KOPT-K1 (cell line): ENCODE results near the gene ADCK2.
A peak's percentile ranks its signal among the peaks of the same experiment; 100 is the strongest.
"Not testable (repeated sequence)": the region's sequence is repeated elsewhere in the genome, so short reads cannot be mapped to it uniquely, and the experiment has no call there.

Experiments
- H3K27ac ChIP-seq: fragments of 200-600 bp; sonication (generic); 2 replicates; pipeline ENCODE4 v1.5.1; 2016; ENCODE audit warnings: antibody characterized with exemption, mild to moderate bottlenecking, low read depth, low read length; ENCODE audit not compliant: poor library complexity, severe bottlenecking
- H3K36me3 ChIP-seq: fragments of 200-600 bp; sonication (generic); 2 replicates; pipeline ENCODE4 v1.5.1; 2017; ENCODE audit warnings: antibody characterized with exemption, mild to moderate bottlenecking, low read length, moderate library complexity; ENCODE audit not compliant: insufficient read depth
- H3K9me3 ChIP-seq: fragments of 200-600 bp; sonication (generic); 2 replicates; pipeline ENCODE4 v1.5.1; 2017; ENCODE audit warnings: antibody characterized with exemption, low read length, mild to moderate bottlenecking; ENCODE audit not compliant: insufficient read depth, poor library complexity, severe bottlenecking

Gene ADCK2

DNA sequence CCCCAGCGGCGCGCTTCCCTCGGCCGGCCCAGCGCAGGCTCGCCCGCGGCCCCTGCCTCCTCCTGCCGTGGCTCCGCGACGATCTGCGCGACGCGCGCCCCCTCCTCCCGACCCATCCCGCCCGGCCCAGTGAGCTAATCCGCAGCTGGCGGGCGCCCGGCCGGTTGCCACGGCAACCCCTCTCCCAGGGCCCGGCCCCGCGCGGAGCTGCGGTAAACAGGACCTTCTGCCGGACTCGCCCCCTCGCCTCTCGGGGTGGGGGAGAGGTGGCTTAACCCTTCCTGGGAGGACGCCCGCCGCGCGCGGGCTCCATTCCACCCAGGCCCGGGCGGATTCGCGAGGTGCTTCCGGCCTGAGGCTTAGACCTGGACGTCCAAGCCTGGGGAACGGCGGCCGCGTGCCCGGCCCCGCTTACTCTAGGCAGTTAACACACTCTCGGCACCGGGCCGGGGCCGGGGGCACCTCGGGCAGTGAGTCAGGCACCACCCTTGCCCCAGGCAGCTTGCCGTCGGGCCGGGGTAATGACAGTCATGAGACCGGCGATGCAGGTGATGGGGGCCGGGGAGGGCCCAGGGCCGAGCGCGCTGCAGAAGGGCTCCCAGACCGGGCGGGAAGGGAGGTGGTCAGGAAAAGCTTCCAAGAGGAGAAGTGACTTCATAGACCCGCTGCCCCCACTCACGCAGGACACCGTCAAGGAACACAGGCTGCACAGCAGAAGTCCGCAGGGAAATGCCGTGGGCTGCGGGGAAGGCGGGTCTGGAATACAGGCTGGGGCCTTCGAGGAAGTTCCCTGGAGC, 31.8 kb upstream of the ADCK2 start, which contains the start of gene DENND2A:
Gene DENND2A (minus strand): TSS at position 87 of the 797 bp plus-strand sequence. CDS start 38,416 bp downstream, outside the sequence.
- H3K27ac ChIP-seq: no peak within 1 kb of the TSS
- H3K9me3 ChIP-seq: no peaks in the 10 kb centered on the region
- H3K36me3 ChIP-seq: no peaks in the 10 kb centered on the region

DNA sequence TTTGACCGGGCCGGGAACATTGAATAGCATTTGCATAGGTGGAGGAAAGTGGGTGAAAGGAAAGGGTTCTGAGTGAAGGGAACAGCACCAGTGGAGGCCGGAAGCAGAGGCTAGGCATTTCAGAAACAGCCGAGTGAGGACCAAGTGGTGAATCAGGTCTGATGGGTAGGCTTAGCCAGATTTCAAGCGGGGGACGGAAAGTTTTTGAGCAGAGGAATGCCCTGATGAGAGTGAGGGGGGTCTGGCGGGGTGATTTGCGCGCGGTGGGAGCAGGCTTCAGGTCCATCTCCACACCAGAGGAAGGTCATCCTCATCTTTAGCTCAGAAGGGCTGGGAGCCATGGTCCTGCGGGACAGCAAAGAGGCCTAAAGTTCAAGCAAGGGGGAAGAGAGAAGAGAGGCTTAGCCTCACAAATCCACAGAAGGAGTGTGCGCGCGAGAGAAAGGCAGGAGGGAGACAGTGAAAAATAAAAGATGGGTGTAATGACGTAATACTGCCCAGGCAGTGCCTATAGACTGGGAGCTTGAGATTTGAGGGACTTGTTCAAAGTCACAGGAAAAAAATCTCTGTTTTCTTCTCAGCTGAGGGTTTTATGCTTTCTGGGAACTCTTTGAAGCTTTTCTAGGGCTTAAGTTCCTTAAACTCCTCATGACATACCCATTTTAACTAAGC, 31.1 kb upstream of the ADCK2 start:
- no peak overlapping the region for H3K27ac ChIP-seq
- H3K9me3 ChIP-seq: no peaks in the 10 kb centered on the region
- no peaks in the 10 kb centered on the region for H3K36me3 ChIP-seq

- no peaks in the 10 kb centered on the region for H3K36me3 ChIP-seq
- no peaks in the 10 kb centered on the region for H3K9me3 ChIP-seq
- no peak overlapping the region for H3K27ac ChIP-seq
Measured at GRCh38 chr7:140643416-140643815, 29.3 kb upstream of the ADCK2 start.

DNA sequence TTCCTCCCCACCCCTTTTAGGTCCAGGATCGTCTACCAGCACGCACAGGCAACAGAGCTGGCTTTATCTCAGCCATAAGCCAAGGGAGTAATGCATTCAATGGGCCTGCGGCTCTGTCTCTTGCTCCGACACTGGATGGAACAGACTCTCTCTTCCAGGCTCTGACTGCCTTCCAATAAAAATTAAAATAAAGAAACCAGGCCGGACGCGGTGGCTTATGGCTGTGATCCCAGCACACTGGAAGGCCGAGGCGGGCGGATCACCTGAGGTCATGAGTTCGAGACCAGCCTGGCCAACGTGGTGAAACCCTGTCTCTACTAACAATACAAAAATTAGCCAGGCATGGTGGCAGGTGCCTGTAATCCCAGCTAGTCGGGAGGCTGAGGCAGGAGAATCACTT, 28.0 kb upstream of the ADCK2 start:
- H3K9me3 ChIP-seq, H3K36me3 ChIP-seq: not testable (repeated sequence)

DNA sequence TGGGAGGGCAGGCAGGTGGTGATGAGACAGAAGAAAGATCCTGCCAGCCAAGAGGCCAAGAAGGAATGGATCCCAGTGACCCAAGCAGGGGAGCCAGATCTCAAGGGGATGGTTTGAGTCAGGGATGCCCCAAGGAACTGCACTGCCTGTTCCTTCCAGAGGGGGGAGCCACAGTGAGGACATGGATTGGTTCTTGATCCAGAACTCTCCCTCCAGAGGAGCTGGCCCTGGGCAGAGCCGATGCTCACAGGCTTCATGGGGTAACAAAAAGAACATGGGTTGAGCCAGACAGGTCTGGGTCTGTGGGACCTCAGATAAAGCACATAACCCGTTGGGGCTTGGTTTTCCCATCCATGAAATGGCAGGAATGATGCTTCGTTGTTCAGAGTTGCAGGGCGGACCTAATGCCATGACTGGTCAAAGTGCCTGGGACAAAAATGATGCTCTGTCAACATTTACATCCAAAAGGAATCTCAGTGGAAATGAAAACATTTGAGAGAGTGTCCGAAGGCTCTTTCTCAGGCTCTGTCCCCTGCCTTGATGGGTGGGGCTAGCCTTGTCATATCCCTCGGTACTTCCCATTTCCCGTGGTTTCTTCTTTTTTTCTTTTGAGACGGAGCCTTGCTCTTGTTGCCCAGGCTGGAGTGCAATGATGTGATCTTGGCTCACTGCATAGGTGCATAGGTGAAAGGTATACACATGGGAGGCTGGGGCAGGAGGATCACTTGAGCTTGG, 27.4 kb upstream of the ADCK2 start:
- H3K27ac ChIP-seq: no peak overlapping the region
- no peaks in the 10 kb centered on the region for H3K9me3 ChIP-seq
- no peaks in the 10 kb centered on the region for H3K36me3 ChIP-seq

More for the DNA sequence above, 28.0 kb upstream of the ADCK2 start:
- H3K27ac ChIP-seq: not testable (repeated sequence)

GRCh38 chr7:140646931-140647647, 25.7 kb upstream of the ADCK2 start:
- no peaks in the 10 kb centered on the region for H3K36me3 ChIP-seq
- H3K9me3 ChIP-seq: no peaks in the 10 kb centered on the region
- no peak overlapping the region for H3K27ac ChIP-seq

GRCh38 chr7:140649556-140650205, 23.1 kb upstream of the ADCK2 start:
- Histone ChIP-seq H3K9me3 (no peaks in the 10 kb centered on the region), H3K27ac (no peak overlapping the region), H3K36me3 (no peaks in the 10 kb centered on the region)

DNA sequence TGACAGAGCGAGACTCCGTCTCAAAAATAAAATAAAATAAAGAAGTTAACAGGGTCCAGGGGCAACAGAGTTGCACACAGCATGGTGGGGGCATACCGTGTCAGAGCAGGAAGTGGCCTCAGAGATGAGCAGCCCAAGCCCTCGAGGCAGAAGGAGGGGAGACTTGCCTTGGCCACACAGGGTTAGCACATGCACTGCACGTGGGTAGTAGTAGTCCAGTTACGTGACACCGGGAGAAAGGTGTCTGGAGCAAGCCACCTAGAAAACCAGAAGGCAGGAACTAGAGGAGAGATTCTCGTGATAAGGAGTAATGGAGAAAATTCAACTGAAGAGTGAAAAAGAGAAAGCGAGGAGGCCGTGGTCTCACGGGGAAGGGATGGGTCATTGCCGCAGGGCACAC, 22.4 kb upstream of the ADCK2 start:
- Histone ChIP-seq H3K9me3 (no peaks in the 10 kb centered on the region), H3K27ac (no peak overlapping the region), H3K36me3 (no peaks in the 10 kb centered on the region)

DNA sequence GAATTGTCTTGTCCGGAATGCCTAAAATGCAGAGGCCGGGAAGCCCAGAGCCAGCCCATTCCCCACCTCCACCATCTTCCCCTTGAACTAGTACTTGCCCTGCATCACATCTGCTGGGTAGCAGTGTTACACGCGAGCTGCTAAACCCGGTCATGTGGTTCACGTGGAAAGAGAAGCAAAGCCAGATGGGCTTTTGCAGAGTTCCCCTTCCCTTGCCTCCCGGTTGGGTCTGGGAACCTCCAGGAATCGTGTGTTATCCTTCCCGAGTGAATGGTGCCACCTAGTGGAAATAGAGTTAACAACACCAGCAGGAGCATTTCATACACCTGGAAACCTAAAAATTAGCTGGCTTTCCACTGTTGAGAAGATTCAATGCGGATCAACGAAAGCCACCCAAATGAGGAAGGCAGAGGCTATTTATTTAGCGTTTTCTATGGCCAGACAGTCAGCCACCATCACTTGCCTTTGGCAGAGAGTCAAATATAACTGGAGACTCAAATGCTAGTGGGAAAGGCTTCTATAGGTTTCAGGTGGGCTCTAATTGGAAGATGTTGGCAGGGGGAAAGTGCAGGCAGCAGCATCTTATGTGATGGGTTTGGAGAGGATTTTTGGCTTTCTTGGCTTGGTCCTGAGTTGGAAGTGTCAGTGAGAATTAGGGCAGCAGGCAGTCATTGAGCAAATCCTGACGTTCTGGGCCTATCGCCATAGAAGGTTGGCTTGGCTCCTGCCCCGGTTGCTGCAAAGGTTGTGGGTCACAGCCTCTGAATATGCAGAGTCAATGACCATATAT, 19.2 kb upstream of the ADCK2 start:
- Histone ChIP-seq H3K27ac (no peak overlapping the region), H3K9me3 (no peaks in the 10 kb centered on the region)

GRCh38 chr7:140654109-140654387, 18.7 kb upstream of the ADCK2 start:
- Histone ChIP-seq H3K9me3 (no peaks in the 10 kb centered on the region), H3K36me3 (no peaks in the 10 kb centered on the region), H3K27ac (no peak overlapping the region)

More for the DNA sequence above, 19.2 kb upstream of the ADCK2 start:
- no peaks in the 10 kb centered on the region for H3K36me3 ChIP-seq

DNA sequence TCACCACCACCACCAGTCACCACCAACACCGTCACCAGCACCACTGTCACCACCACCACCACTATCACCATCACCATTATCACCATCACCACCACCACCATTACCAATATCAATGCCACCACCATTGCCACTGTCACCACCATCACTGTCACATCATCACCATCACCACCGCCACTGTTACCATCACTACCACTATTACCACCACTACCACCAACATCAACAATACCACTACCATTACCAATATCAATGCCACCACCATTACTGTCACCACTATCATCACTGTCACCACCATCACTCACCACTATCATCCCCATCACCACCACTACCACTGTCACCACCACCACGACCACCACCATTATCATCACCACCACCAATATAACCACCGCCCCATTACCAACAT, 18.1 kb upstream of the ADCK2 start:
- no peaks in the 10 kb centered on the region for H3K9me3 ChIP-seq
- H3K27ac ChIP-seq: no peak overlapping the region
- H3K36me3 ChIP-seq: no peaks in the 10 kb centered on the region

DNA sequence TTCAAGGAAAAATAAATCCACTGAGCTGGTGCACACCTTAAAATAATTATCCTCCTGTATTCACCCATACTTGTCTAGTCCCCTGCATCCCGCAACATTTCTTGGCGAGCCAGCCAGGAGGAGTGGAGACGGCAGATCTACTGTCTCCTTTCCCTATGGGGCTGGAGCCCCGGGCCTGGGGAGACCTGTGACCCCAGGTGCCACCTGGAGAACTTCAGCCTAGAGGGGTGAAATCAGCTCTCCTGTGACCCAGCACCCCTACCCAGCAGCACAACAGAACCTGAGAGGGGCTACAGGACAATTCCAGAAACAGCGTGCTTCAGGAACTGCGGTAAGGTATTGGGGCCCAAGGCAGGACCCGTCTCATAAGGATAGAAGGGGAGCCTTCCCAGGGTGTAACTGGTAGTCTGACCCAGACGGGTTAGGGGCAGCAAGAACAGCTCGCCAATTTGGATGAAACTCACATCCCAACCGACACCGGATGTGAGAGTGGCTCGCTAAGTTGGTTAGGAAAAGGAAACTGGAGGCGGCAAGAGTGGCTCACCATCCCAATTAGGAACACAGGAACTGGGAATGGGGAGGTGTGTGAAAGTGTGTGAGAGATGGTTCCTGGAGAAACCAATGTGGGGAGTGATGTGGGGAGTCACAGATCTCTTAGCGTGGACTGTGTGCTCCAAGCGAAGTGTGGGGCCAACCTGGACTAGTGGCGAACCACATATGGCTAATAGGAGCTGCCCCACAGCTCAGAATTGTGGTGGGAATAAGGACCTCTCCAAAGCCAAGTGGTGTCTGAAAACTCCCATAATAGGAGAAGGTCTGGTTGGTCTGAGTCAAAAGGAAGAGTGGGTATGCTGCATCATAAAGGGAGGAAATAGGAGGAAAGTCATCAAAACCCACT, 17.0 kb upstream of the ADCK2 start:
- Histone ChIP-seq H3K36me3 (no peaks in the 10 kb centered on the region), H3K9me3 (no peaks in the 10 kb centered on the region), H3K27ac (peak overlapping the region; percentile 61)
